Measurements from ENCODE around the gene BAZ1A.

Gene BAZ1A

DNA sequence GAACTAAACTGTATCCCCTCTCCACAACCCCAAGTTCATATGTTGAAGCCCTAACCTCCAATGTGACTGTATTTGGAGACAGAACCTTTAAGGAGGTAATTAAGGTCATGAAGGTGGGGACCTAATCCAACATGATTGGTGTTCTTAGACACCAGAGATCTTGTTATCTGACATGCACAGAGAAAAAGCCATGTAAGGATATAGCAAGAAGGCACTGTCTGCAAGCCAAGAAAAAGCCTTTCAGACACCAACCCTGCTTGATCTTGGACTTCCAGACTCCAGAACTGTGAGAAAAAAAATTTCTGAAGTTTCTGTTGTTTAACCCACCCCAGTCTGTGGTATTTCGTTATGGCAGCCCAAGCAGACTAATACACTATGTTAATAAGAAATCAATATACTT is 98.5 kb downstream of the BAZ1A start:
- no peaks in the 10 kb centered on the region for H3K4me1 ChIP-seq (ENCODE audit: insufficient read depth, low read length)
- no peak overlapping the region for H3K4me3 ChIP-seq (ENCODE audit: low read length)
- no peak overlapping the region for H3K27ac ChIP-seq (ENCODE audit: low read length)
- H3K27me3 ChIP-seq (ENCODE audit: insufficient read depth, low read length), result no peaks in the 10 kb centered on the region
- no peak overlapping the region for H3K9ac ChIP-seq (ENCODE audit: low read depth, low read length)
- H3K9me3 ChIP-seq (ENCODE audit: insufficient read depth, low read depth, low read length), result no peaks in the 10 kb centered on the region
- peaks cover 54% of the 10 kb centered on the region for H3K36me3 ChIP-seq (ENCODE audit: insufficient read depth, low read depth, low read length)

GRCh38 chr14:34775922-34776321 is 99.2 kb downstream of the BAZ1A start:
- Histone ChIP-seq H3K27me3 (ENCODE audit: insufficient read depth, low read length) (no peaks in the 10 kb centered on the region), H3K9ac (ENCODE audit: low read depth, low read length) (no peak overlapping the region), H3K4me3 (ENCODE audit: low read length) (no peak overlapping the region), H3K27ac (ENCODE audit: low read length) (no peak overlapping the region), H3K9me3 (ENCODE audit: insufficient read depth, low read depth, low read length) (no peaks in the 10 kb centered on the region), H3K4me1 (ENCODE audit: insufficient read depth, low read length) (no peaks in the 10 kb centered on the region), H3K36me3 (ENCODE audit: insufficient read depth, low read depth, low read length) (peaks cover 49% of the 10 kb centered on the region)

DNA sequence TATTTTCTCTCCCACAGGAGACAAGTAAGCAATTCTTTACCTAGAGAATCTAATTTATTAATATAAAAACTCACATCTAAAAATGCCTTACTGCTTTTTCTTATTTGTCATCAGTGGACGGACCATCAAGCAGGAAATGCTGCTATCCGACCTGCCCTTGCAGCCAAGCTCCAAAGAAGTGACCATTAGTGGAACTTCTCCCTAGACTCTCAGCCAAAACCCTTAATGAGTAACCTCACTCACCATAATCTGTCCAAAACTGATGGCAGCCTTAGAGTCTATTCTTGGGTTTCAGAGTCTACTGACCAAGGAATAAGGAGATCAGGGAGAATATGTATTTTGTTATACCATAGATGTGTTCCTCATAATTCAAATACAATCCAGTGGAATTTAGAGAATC is 99.8 kb downstream of the BAZ1A start:
- Histone ChIP-seq H3K36me3 (ENCODE audit: insufficient read depth, low read depth, low read length) (peaks cover 49% of the 10 kb centered on the region), H3K4me1 (ENCODE audit: insufficient read depth, low read length) (no peaks in the 10 kb centered on the region), H3K9ac (ENCODE audit: low read depth, low read length) (no peak overlapping the region), H3K9me3 (ENCODE audit: insufficient read depth, low read depth, low read length) (no peaks in the 10 kb centered on the region), H3K27ac (ENCODE audit: low read length) (no peak overlapping the region), H3K27me3 (ENCODE audit: insufficient read depth, low read length) (no peaks in the 10 kb centered on the region), H3K4me3 (ENCODE audit: low read length) (no peak overlapping the region)

DNA sequence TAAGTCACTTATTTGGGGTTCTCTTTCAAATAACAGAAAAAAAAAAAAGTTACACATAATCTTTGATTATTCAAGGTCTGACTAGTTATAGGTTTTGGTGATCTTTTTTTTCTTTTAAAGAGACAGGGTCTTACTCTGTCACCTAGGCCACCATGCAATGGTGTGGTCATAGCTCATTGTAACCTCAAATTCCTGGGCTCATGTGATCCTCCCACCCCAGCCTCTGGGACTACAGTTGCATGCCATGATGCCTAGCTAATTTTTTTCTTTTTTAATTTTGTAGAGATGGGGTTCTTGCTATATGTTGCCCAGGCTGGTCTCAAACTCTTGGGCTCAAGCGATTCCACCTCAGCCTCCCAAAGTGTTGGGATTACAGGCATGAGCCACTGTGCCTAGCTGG is 104.3 kb downstream of the BAZ1A start:
- no peaks in the 10 kb centered on the region for H3K4me1 ChIP-seq (ENCODE audit: insufficient read depth, low read length)
- no peak overlapping the region for H3K4me3 ChIP-seq (ENCODE audit: low read length)
- H3K9me3 ChIP-seq (ENCODE audit: insufficient read depth, low read depth, low read length), result no peaks in the 10 kb centered on the region
- no peaks in the 10 kb centered on the region for H3K27me3 ChIP-seq (ENCODE audit: insufficient read depth, low read length)
- H3K27ac ChIP-seq (ENCODE audit: low read length), result no peak overlapping the region
- peaks cover 34% of the 10 kb centered on the region for H3K36me3 ChIP-seq (ENCODE audit: insufficient read depth, low read depth, low read length)
- H3K9ac ChIP-seq (ENCODE audit: low read depth, low read length), result no peak overlapping the region

- H3K27me3 ChIP-seq (ENCODE audit: insufficient read depth, low read length), result no peaks in the 10 kb centered on the region
- no peak overlapping the region for H3K27ac ChIP-seq (ENCODE audit: low read length)
- H3K9me3 ChIP-seq (ENCODE audit: insufficient read depth, low read depth, low read length), result no peaks in the 10 kb centered on the region
- no peaks in the 10 kb centered on the region for H3K4me1 ChIP-seq (ENCODE audit: insufficient read depth, low read length)
- H3K9ac ChIP-seq (ENCODE audit: low read depth, low read length), result no peak overlapping the region
- H3K36me3 ChIP-seq (ENCODE audit: insufficient read depth, low read depth, low read length), result peaks cover 47% of the 10 kb centered on the region
- H3K4me3 ChIP-seq (ENCODE audit: low read length), result no peak overlapping the region
Measured at GRCh38 chr14:34766606-34767005, 108.6 kb downstream of the BAZ1A start.

GRCh38 chr14:34766060-34766459 is 109.1 kb downstream of the BAZ1A start:
- no peaks in the 10 kb centered on the region for H3K9me3 ChIP-seq (ENCODE audit: insufficient read depth, low read depth, low read length)
- peaks cover 53% of the 10 kb centered on the region for H3K36me3 ChIP-seq (ENCODE audit: insufficient read depth, low read depth, low read length)
- no peak overlapping the region for H3K27ac ChIP-seq (ENCODE audit: low read length)
- H3K4me1 ChIP-seq (ENCODE audit: insufficient read depth, low read length), result no peaks in the 10 kb centered on the region
- H3K4me3 ChIP-seq (ENCODE audit: low read length), result no peak overlapping the region
- H3K9ac ChIP-seq (ENCODE audit: low read depth, low read length), result no peak overlapping the region
- H3K27me3 ChIP-seq (ENCODE audit: insufficient read depth, low read length), result no peaks in the 10 kb centered on the region

DNA sequence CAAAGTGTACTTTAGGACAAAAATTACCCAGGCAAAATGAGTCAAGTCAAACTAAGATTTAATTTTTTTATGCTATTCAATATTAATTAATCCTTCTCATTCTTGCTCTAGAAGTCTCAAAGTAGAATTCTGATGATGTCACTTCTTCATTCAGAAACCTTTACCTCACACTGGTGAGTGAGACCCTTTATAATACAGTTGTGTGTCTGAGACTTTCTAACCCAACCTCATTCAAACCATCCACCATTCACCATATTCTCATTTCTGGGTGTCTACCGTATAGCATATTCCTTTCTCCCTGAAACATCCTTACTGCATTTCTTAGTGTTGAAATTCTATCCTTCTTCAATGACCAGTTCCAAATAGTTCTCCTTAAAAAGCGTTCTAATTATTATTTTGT is 119.9 kb downstream of the BAZ1A start:
- Histone ChIP-seq H3K36me3 (ENCODE audit: insufficient read depth, low read depth, low read length) (peaks cover 22% of the 10 kb centered on the region; the same call in 1 of the 2 replicates), H3K9me3 (ENCODE audit: insufficient read depth, low read depth, low read length) (no peaks in the 10 kb centered on the region), H3K4me1 (ENCODE audit: insufficient read depth, low read length) (no peaks in the 10 kb centered on the region), H3K4me3 (ENCODE audit: low read length) (no peak overlapping the region), H3K27ac (ENCODE audit: low read length) (no peak overlapping the region), H3K9ac (ENCODE audit: low read depth, low read length) (no peak overlapping the region), H3K27me3 (ENCODE audit: insufficient read depth, low read length) (no peaks in the 10 kb centered on the region)

GRCh38 chr14:34754687-34755086 is 120.5 kb downstream of the BAZ1A start:
- peaks cover 18% of the 10 kb centered on the region; the same call in 1 of the 2 replicates for H3K36me3 ChIP-seq (ENCODE audit: insufficient read depth, low read depth, low read length)
- no peaks in the 10 kb centered on the region for H3K9me3 ChIP-seq (ENCODE audit: insufficient read depth, low read depth, low read length)
- H3K4me3 ChIP-seq (ENCODE audit: low read length), result no peak overlapping the region
- no peak overlapping the region for H3K27ac ChIP-seq (ENCODE audit: low read length)
- H3K9ac ChIP-seq (ENCODE audit: low read depth, low read length), result no peak overlapping the region
- no peaks in the 10 kb centered on the region for H3K4me1 ChIP-seq (ENCODE audit: insufficient read depth, low read length)
- no peaks in the 10 kb centered on the region for H3K27me3 ChIP-seq (ENCODE audit: insufficient read depth, low read length)

DNA sequence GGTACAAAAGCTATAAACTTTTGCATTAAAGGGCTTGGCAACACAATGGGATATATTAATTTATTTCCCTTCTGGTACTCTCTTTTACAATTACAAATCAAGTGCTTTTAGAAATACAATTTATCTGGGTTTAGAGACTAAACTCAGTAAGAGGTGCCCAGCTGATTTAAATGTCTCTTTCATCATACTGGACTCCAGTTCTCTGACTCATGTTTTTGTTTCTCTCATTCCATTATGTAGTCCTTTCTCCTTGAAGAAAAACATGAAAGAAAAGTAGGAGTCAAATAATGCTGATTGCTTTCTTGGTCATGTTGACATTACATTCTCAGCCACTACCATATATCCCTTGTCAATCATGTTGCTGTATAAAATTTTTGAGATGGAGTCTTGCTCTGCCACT is 124.5 kb downstream of the BAZ1A start:
- H3K27me3 ChIP-seq (ENCODE audit: insufficient read depth, low read length), result no peaks in the 10 kb centered on the region
- no peaks in the 10 kb centered on the region for H3K9me3 ChIP-seq (ENCODE audit: insufficient read depth, low read depth, low read length)
- H3K9ac ChIP-seq (ENCODE audit: low read depth, low read length), result no peak overlapping the region
- H3K27ac ChIP-seq (ENCODE audit: low read length), result no peak overlapping the region
- H3K36me3 ChIP-seq (ENCODE audit: insufficient read depth, low read depth, low read length), result peaks cover 13% of the 10 kb centered on the region; the same call in 1 of the 2 replicates
- no peak overlapping the region for H3K4me3 ChIP-seq (ENCODE audit: low read length)
- H3K4me1 ChIP-seq (ENCODE audit: insufficient read depth, low read length), result no peaks in the 10 kb centered on the region

GRCh38 chr14:34750233-34750632 is 124.9 kb downstream of the BAZ1A start:
- Histone ChIP-seq H3K9me3 (ENCODE audit: insufficient read depth, low read depth, low read length) (no peaks in the 10 kb centered on the region), H3K27ac (ENCODE audit: low read length) (no peak overlapping the region), H3K4me1 (ENCODE audit: insufficient read depth, low read length) (no peaks in the 10 kb centered on the region), H3K36me3 (ENCODE audit: insufficient read depth, low read depth, low read length) (peaks cover 13% of the 10 kb centered on the region; the same call in 1 of the 2 replicates), H3K4me3 (ENCODE audit: low read length) (no peak overlapping the region), H3K9ac (ENCODE audit: low read depth, low read length) (no peak overlapping the region), H3K27me3 (ENCODE audit: insufficient read depth, low read length) (no peaks in the 10 kb centered on the region)

- peaks cover 13% of the 10 kb centered on the region; the same call in 1 of the 2 replicates for H3K36me3 ChIP-seq (ENCODE audit: insufficient read depth, low read depth, low read length)
- no peaks in the 10 kb centered on the region for H3K4me1 ChIP-seq (ENCODE audit: insufficient read depth, low read length)
- H3K4me3 ChIP-seq (ENCODE audit: low read length), result no peak overlapping the region
- no peak overlapping the region for H3K9ac ChIP-seq (ENCODE audit: low read depth, low read length)
- no peak overlapping the region for H3K27ac ChIP-seq (ENCODE audit: low read length)
- H3K27me3 ChIP-seq (ENCODE audit: insufficient read depth, low read length), result no peaks in the 10 kb centered on the region
- no peaks in the 10 kb centered on the region for H3K9me3 ChIP-seq (ENCODE audit: insufficient read depth, low read depth, low read length)
Measured at GRCh38 chr14:34749408-34749807, 125.8 kb downstream of the BAZ1A start.

GRCh38 chr14:34742270-34743115 is 132.7 kb downstream of the BAZ1A start:
- Histone ChIP-seq H3K9me3 (ENCODE audit: insufficient read depth, low read depth, low read length) (no peaks in the 10 kb centered on the region), H3K36me3 (ENCODE audit: insufficient read depth, low read depth, low read length) (no peaks in the 10 kb centered on the region), H3K4me3 (ENCODE audit: low read length) (no peak overlapping the region), H3K4me1 (ENCODE audit: insufficient read depth, low read length) (no peaks in the 10 kb centered on the region), H3K27me3 (ENCODE audit: insufficient read depth, low read length) (no peaks in the 10 kb centered on the region), H3K27ac (ENCODE audit: low read length) (no peak overlapping the region), H3K9ac (ENCODE audit: low read depth, low read length) (no peak overlapping the region)
